Activated T-helper 17 cell treated with anti-CD3 and anti-CD28 coated beads, Interleukin-2, amount 50 U/mL, for 72 hours (primary cell): ENCODE data around the gene SLBP. TPM values are rescaled to one million over a fixed set of nuclear protein-coding genes. Genes with fewer than 3 reads are reported as not detected.

Experiments
- ATAC-seq: fragments of 150-1000 bp; cut with Tn5 transposase; replicated peaks from 2 replicates; pipeline ENCODE4 v1.10.0; 2021; ENCODE audit warnings: mild to moderate bottlenecking, moderate library complexity
- H3K27ac Mint-ChIP-seq: one replicate; pipeline ENCODE4 v1.8.0; 2022; ENCODE audit warnings: mixed read lengths
- H3K27me3 Mint-ChIP-seq: one replicate; pipeline ENCODE4 v1.8.0; 2022; ENCODE audit warnings: mixed read lengths
- H3K36me3 Mint-ChIP-seq: one replicate; pipeline ENCODE4 v1.8.0; 2022; ENCODE audit warnings: low read depth, mild to moderate bottlenecking, mixed read lengths
- H3K4me1 Mint-ChIP-seq: one replicate; pipeline ENCODE4 v1.8.0; 2022; ENCODE audit warnings: mixed read lengths
- H3K4me3 Mint-ChIP-seq: one replicate; pipeline ENCODE4 v1.8.0; 2022; ENCODE audit warnings: mild to moderate bottlenecking, mixed read lengths
- H3K9me3 Mint-ChIP-seq: one replicate; pipeline ENCODE4 v1.8.0; 2022; ENCODE audit warnings: mixed read lengths
- total RNA-seq, 2 donors: library from RNA; stranded (reverse); gene quantifications; one replicate each; pipeline ENCODE4 v1.2.3, GENCODE V29; 2022

Gene SLBP
- total RNA-seq, 2 donors from 2014 or later = 68.2 to 132 TPM

DNA sequence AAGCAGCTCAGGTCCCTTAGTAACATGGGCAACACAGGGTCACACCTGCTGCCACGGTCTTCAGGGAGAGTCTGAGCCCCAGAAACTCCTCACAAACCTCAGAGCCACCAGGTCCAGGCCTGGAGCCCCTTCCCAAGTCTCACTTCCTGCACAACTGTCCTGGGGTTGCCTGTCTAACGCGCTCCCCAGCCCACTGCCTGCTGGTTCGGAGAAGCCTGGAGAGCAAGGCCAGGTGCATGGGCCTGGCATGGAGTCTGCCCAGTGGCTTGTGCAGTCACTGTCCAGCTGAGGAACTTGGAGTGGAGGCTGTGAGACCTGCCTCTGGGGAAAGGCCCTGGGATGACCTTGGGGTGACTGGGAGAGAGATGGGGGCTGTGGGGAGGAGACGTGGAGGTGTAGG is 56.0 kb downstream of the SLBP start:
- no peak overlapping the region for H3K27ac Mint-ChIP-seq
- no peaks in the 10 kb centered on the region for H3K27me3 Mint-ChIP-seq
- H3K4me3 Mint-ChIP-seq = no peak overlapping the region
- H3K36me3 Mint-ChIP-seq = no peaks in the 10 kb centered on the region
- no peak for ATAC-seq
- H3K4me1 Mint-ChIP-seq = no peaks in the 10 kb centered on the region
- no peaks in the 10 kb centered on the region for H3K9me3 Mint-ChIP-seq

DNA sequence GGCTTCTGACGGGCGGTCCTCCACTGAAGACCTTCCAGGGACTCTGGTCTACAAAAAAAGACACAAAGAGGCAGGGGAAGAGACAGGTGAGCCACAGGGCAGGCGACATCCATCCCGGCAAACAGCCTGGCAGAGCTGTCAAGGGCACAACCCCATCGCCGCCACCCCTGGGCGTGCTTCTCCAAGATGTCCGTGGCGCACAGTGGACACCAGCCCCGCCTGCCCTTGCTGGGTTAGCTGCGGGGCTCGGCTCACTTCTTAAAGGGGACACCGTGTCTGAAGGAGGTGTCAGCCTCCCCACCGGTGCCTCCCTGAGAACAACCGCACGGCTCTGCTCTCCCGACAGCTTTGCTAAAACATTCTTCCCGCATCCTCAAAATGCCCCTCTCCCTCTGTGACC is 56.4 kb downstream of the SLBP start:
- H3K4me1 Mint-ChIP-seq = no peaks in the 10 kb centered on the region
- ATAC-seq = no peak
- no peaks in the 10 kb centered on the region for H3K27me3 Mint-ChIP-seq
- no peak overlapping the region for H3K27ac Mint-ChIP-seq
- H3K4me3 Mint-ChIP-seq = no peak overlapping the region
- H3K36me3 Mint-ChIP-seq = no peaks in the 10 kb centered on the region
- H3K9me3 Mint-ChIP-seq = no peaks in the 10 kb centered on the region

DNA sequence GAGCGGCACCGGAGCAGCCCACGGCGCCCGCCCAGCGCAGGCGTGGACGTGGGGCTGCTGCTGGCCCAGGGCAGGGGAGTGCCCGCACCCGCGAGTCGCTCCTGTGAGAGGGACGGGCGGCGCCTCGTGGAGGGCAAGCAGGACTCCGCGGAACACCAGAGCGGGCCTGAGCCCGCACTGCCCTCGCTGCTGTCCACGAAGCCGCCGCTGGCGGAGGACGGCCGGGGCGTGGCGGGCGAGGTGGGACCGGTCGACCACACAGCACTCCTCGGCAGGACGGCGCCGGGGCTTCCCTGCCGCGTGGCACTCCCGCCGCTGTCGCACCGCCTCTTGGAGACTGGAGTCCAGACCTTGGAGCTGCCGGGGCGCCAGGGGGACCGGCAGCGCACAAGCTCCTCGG is 57.0 kb downstream of the SLBP start:
- H3K27me3 Mint-ChIP-seq = no peaks in the 10 kb centered on the region
- H3K36me3 Mint-ChIP-seq = no peaks in the 10 kb centered on the region
- H3K4me3 Mint-ChIP-seq = no peak overlapping the region
- H3K9me3 Mint-ChIP-seq = no peaks in the 10 kb centered on the region
- no peak for ATAC-seq
- no peaks in the 10 kb centered on the region for H3K4me1 Mint-ChIP-seq
- no peak overlapping the region for H3K27ac Mint-ChIP-seq

DNA sequence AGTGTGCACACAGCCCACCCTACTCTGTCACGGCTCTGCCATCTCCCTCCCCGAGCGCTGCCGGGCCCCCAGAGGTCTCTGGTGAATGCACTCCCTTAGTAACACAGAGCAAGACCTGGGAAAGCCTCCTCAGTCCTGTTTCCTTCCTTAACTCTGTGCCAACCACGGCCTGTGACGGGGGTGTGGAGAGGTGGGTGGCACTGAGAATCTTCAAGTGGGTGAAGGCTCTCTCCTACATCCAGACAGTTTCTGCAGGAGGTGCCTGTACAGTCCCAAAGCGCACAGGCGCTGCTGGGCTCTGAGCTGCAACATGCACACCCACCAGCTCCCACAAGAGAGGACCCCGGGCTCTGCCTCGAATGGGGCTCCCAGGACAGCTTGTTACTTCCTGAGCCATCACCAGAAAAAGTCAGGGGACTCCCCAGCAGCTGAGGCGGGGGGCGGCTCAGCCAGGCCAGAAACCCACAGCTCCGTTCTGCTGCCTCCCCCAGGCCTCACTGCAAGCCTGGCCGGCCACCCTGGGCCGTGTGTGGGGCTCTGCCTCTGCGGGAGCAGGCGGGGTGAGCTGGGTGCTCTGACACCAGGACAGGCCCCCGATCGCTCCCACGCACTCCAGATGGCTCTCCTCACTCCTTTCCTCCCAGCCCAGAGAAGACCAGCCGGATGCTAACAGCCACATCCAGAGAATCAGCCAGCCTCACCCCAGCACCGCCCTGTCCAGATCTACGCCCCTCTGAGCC is 57.7 kb downstream of the SLBP start:
- no peaks in the 10 kb centered on the region for H3K9me3 Mint-ChIP-seq
- H3K27me3 Mint-ChIP-seq = no peaks in the 10 kb centered on the region
- H3K36me3 Mint-ChIP-seq = no peaks in the 10 kb centered on the region
- H3K4me1 Mint-ChIP-seq = no peaks in the 10 kb centered on the region
- no peak overlapping the region for H3K4me3 Mint-ChIP-seq
- H3K27ac Mint-ChIP-seq = no peak overlapping the region
- no peak for ATAC-seq

DNA sequence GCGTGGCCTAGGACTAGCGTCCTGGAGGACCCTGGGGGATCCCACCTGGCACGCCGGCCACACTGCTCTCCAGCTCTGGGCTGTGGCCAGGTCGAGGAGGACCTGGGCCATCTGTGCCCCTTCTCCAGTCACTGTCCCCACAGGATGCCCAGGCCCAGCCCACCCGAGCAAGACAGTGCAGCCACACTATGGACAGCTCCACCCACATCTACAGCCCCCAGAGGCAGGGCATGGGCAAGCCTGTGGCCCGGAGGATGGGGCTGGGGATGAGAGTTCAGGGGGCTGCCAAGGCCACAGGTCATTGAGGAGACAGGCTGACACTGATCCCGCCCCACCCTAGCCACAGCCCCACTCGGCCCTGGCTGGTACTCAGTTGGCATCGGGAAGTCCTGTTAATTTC is 58.3 kb downstream of the SLBP start:
- ATAC-seq = no peak
- Mint-ChIP-seq H3K27me3 (no peaks in the 10 kb centered on the region), H3K4me1 (no peaks in the 10 kb centered on the region), H3K4me3 (no peak overlapping the region), H3K36me3 (no peaks in the 10 kb centered on the region), H3K27ac (no peak overlapping the region), H3K9me3 (no peaks in the 10 kb centered on the region)

DNA sequence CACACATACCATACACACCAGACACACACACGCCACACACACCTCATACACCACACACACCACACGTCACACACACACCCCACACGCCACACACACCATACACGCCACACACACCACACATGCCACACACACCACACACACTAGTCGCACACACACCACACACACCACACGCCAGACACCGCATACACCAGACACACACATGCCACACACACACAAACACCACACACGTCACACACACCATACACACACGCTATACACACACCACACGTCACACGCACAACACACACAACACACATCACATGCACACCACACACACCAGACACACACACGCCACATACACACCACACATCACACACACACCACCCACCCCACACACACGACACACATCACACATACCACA is 60.0 kb downstream of the SLBP start:
- ATAC-seq = no peak
- H3K4me1 Mint-ChIP-seq = no peaks in the 10 kb centered on the region
- no peaks in the 10 kb centered on the region for H3K36me3 Mint-ChIP-seq
- H3K27me3 Mint-ChIP-seq = no peaks in the 10 kb centered on the region
- no peak overlapping the region for H3K27ac Mint-ChIP-seq
- no peaks in the 10 kb centered on the region for H3K9me3 Mint-ChIP-seq
- H3K4me3 Mint-ChIP-seq = no peak overlapping the region

DNA sequence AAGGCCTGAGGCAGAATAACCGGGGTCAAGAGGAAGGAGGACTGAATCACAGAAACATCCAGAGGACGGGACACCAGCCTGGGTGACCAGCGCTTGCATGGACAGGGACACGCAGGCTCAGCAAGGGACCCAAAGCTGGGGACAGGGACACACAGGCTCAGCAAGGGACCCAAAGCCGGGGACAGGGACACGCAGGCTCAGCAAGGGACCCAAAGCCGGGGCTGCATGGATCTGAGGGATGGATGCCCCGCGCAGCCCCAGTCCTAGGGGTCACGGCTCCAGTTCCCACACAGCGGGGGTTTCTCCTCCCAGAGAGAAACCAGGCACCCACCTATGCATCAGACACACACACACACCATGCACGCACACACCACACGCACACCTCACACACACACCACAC is 60.5 kb downstream of the SLBP start:
- H3K27me3 Mint-ChIP-seq = no peaks in the 10 kb centered on the region
- H3K27ac Mint-ChIP-seq = no peak overlapping the region
- no peaks in the 10 kb centered on the region for H3K4me1 Mint-ChIP-seq
- no peaks in the 10 kb centered on the region for H3K36me3 Mint-ChIP-seq
- no peaks in the 10 kb centered on the region for H3K9me3 Mint-ChIP-seq
- no peak for ATAC-seq
- no peak overlapping the region for H3K4me3 Mint-ChIP-seq

DNA sequence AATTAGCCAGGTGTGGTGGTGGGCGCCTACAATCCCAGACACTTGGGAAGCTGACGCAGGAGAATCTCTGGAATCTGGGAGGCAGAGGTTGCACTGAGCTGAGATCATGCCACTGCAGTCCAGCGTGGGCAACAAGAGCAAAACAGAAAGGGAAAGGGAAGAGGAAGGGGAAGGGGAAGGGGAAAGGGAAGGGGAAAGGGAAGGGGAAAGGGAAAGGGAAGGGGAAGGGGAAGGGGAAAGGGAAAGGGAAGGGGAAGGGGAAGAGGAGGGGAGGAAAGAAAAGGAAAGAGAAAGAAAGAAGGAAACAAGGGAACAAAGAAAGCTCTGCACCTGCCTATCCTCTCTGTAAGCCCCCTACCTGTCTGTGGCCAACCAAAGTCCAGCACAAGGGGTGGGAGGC is 63.2 kb downstream of the SLBP start:
- ATAC-seq = no peak
- no peaks in the 10 kb centered on the region for H3K36me3 Mint-ChIP-seq
- H3K4me3 Mint-ChIP-seq = no peak overlapping the region
- no peaks in the 10 kb centered on the region for H3K9me3 Mint-ChIP-seq
- H3K27ac Mint-ChIP-seq = no peak overlapping the region
- H3K27me3 Mint-ChIP-seq = no peaks in the 10 kb centered on the region
- H3K4me1 Mint-ChIP-seq = no peaks in the 10 kb centered on the region

DNA sequence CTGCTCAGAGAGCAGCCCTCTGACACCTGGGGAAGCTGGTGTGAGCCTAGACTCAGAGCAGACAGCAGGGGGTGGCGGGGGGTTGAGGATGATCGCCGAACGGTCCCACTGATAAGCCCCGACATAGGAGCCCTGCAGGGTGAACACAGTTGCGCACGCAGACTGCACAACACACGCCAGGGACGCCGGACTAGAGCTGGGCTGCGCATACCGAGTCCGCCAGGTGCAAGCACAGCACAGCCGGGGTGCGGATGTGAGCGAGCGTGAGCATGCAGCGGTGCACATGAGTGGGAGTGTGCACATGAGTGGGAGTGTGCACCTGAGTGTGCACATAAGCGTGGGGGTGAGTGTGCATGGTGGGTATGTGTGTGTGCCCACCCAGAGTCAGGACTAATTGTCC is 64.7 kb downstream of the SLBP start:
- H3K9me3 Mint-ChIP-seq = no peaks in the 10 kb centered on the region
- no peaks in the 10 kb centered on the region for H3K27me3 Mint-ChIP-seq
- no peaks in the 10 kb centered on the region for H3K4me1 Mint-ChIP-seq
- peak overlapping the region; percentile 17 for H3K27ac Mint-ChIP-seq
- H3K4me3 Mint-ChIP-seq = no peak overlapping the region
- no peak for ATAC-seq
- H3K36me3 Mint-ChIP-seq = no peaks in the 10 kb centered on the region

DNA sequence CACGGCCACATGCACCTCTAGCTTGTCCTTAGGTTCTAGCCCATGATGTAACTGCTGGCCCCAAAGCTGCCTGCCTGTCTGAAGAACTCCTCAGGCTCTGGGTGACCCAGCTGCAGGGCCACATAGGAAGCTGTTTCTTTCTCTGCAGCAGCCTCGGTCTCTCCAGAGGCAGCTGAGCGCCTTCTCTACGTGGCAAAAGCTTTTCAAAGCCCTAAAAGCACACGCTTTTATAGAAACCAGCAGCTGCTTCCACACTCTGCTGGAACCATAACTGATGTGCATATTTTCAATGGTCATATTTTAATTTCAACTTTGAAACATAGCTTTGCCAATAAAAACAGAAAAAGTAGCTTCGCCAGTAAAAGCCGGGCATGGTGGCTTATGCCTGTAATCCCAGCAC is 65.4 kb downstream of the SLBP start:
- H3K4me1 Mint-ChIP-seq = no peaks in the 10 kb centered on the region

DNA sequence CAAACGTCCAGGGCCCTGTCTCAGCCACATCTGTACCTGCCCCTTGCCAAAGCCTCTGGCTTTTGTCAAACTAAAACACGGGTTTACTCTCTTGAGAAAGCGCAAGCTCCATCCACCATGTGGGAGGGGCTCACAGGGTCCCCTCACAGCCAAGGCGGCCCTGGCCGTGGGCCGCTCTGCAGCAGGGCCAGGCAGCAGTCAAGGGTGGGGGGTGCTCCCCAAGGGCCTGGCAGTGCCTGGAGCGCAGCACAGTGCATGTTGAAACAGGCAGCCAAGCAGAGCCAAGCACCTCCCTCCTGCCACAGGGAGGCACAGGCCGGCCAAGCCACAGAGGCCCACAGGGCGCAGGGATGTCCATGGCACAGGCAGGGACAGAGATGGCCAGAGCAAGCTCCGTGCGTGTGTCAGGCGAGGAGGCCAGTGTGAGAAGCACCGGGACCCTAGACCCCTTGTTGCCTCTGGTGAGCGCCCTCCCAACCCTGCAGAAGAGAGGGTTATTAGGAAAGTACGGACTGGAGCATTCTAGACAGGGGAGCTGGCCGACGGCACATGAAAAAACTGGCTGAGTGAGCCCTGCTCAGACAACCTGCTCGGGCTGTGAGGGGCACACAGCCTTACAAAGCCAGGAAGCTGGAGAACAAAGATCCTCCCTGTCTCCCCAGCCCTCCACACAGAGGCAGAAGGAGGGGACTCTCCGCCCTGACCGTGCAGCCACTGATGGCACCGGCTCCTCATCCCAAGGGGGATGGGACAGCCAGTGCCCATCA is 67.0 kb downstream of the SLBP start:
- Mint-ChIP-seq H3K27me3 (no peaks in the 10 kb centered on the region), H3K4me3 (no peak overlapping the region), H3K27ac (no peak overlapping the region), H3K36me3 (no peaks in the 10 kb centered on the region), H3K4me1 (no peaks in the 10 kb centered on the region), H3K9me3 (no peaks in the 10 kb centered on the region)
- ATAC-seq = no peak

More for the DNA sequence above, 65.4 kb downstream of the SLBP start:
- ATAC-seq = no peak
- Mint-ChIP-seq H3K9me3 (no peaks in the 10 kb centered on the region), H3K27ac (no peak overlapping the region), H3K4me3 (no peak overlapping the region), H3K36me3 (no peaks in the 10 kb centered on the region), H3K27me3 (no peaks in the 10 kb centered on the region)

DNA sequence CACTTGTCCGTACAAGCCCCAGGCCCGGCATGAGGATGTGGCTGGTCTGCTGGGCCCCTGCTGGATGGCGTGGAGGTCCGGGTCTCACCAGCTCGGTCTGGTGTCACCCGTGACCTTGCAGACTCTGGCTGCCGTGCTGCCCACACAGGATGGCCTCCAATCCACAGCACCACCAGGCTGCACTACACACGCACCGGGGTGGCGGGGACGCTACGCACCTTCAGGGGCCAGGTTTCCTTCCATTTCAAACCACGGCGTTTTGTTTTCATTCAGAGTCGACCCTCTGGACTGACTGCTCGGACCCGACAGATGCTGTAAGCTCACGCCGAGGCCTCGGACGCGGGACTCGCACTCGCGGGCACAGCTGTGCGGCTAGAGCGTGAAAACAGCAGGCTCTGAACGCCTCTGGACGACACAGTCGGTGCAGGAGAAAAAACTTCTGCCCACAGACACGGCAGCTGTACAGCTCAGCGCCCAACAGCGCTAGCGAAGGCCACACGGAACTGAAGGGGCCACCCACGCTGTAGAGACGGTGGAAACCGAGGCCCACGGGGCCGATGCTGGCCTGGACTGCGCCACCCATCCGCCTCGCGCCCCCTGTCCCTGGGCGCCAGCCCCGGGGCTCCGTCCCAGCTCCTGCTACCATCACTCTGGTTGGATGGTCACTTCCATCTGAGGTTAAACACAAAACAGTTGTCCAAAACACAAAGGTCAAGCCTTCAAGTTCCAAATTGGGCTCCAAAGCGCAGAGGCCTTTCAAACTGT is 68.0 kb downstream of the SLBP start:
- Mint-ChIP-seq H3K36me3 (no peaks in the 10 kb centered on the region), H3K4me1 (no peaks in the 10 kb centered on the region), H3K4me3 (no peak overlapping the region), H3K27ac (no peak overlapping the region), H3K27me3 (no peaks in the 10 kb centered on the region), H3K9me3 (no peaks in the 10 kb centered on the region)
- ATAC-seq = no peak
